ENCODE data around the gene FAM83B. TPM values are rescaled to one million over a fixed set of nuclear protein-coding genes. Genes with fewer than 3 reads are reported as not detected.

The FAM83B gene
- total RNA-seq, 1 donor from 2014 or later = not detected

DNA sequence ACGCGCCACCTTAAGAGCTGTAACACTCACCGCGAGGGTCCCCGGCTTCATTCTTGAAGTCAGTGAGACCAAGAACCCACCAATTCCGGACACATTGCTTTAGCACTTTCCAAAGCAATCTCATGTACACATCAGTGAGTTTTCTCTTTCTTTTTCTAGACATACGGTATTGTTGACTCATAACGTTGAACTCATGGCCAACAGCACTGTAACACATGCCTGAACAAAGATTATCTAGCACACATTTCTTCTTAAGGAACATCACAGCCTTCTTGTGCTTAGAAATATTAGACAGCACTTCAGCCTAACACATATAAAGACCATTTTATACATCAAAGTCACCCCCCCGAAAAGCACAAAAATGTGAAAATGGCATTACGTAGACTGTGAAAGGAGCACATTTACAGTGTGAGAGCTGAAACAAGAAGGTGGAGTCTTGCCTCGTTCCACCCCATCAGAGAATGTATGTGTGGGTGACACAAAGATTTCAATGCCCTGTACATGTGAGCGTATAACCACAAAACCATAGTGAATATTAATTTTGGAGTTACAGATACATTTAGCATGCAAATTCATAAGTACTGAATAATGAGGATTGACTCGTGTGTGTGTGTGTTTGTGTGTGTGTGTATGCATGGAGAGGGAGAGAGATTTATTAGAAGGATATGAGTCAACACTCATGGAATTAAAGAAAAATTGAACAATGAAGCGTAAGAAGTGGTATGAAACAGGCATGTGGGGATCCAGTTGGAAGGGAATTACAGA lies 134.1 kb downstream of the FAM83B start:
- no peaks in the 10 kb centered on the region for H3K36me3 Mint-ChIP-seq (ENCODE audit: low read depth)
- H3K27ac Mint-ChIP-seq = no peak overlapping the region
- H3K9me3 Mint-ChIP-seq = peaks cover 19% of the 10 kb centered on the region
- DNase-seq (ENCODE audit: low spot score) = no peak
- no peaks in the 10 kb centered on the region for H3K27me3 Mint-ChIP-seq (ENCODE audit: insufficient read depth)
- no peaks in the 10 kb centered on the region for H3K4me1 Mint-ChIP-seq (ENCODE audit: low read depth)
- no peak overlapping the region for H3K4me3 Mint-ChIP-seq
- intact Hi-C loops (cut with micrococcal nuclease) = loop anchor here (5.0 kb wide), 1 partner anchor 193 kb away; no protein-coding TSS in a partner anchor

- H3K27me3 Mint-ChIP-seq (ENCODE audit: insufficient read depth) = no peaks in the 10 kb centered on the region
- no peaks in the 10 kb centered on the region for H3K36me3 Mint-ChIP-seq (ENCODE audit: low read depth)
- no peaks in the 10 kb centered on the region for H3K4me1 Mint-ChIP-seq (ENCODE audit: low read depth)
- H3K9me3 Mint-ChIP-seq = peaks cover 25% of the 10 kb centered on the region
- no peak for DNase-seq (ENCODE audit: low spot score)
- no peak overlapping the region for H3K27ac Mint-ChIP-seq
- H3K4me3 Mint-ChIP-seq = no peak overlapping the region
- intact Hi-C loops (cut with micrococcal nuclease) = loop anchor here (5.0 kb wide), 1 partner anchor 194 kb away; no protein-coding TSS in a partner anchor
Measured at GRCh38 chr6:54981276-54981609, 134.7 kb downstream of the FAM83B start.

DNA sequence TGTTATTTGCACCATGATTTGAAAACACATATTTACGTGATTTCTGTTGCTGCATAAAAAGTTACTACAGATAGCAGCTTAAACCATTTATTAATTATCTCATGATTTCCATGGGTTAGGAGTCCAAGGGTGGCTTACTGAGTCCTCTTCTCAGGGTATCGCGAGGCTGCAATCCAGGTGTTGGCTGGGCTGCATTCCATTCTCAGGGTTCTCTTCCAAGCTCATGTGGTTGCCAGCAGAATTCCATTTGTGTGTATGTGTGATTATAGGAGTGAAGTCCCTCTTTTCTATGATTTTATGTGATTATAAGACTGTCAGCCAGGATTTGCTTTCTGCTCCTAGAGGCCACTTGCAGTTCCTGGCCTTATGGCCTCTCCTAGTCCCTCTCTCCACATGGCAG lies 135.1 kb downstream of the FAM83B start:
- H3K27me3 Mint-ChIP-seq (ENCODE audit: insufficient read depth) = no peaks in the 10 kb centered on the region
- DNase-seq (ENCODE audit: low spot score) = no peak
- H3K27ac Mint-ChIP-seq = no peak overlapping the region
- no peak overlapping the region for H3K4me3 Mint-ChIP-seq
- intact Hi-C loops (cut with micrococcal nuclease) = loop anchor here (5.0 kb wide), 1 partner anchor 194 kb away; no protein-coding TSS in a partner anchor
- H3K9me3 Mint-ChIP-seq = peaks cover 29% of the 10 kb centered on the region
- no peaks in the 10 kb centered on the region for H3K4me1 Mint-ChIP-seq (ENCODE audit: low read depth)
- H3K36me3 Mint-ChIP-seq (ENCODE audit: low read depth) = no peaks in the 10 kb centered on the region

DNA sequence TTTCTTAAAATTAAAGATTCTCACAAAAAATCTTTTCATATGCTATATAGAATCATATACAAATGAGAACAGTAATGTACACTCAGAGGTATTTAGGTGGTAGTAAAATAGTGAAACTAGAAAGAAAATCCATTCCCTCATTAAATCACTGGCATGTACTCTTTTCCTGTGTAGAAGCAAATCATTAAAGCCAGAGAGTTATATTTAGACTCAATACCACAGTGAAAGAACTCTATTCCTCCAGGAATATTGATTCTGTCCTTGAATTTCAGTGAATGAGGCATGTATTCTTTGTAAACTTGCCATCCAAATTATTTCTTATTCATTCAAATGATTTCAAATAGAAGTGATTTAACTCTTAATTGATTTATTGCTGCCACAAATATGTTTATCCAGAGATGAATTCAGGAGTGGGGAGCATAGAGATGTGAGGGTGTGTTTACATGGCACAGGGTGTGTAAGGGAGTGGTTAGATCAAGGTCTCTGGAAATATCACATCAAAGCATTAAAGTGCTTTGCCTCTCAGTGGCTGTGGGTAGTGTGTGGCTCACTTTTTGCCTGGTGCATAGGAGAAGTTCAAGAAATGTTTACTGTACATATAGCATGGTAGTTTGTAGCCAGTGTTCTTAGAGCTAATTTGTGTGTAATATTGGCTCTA lies 141.2 kb downstream of the FAM83B start:
- Mint-ChIP-seq H3K4me3 (no peak overlapping the region), H3K4me1 (ENCODE audit: low read depth) (no peaks in the 10 kb centered on the region), H3K27ac (no peak overlapping the region), H3K9me3 (peaks cover 25% of the 10 kb centered on the region), H3K36me3 (ENCODE audit: low read depth) (no peaks in the 10 kb centered on the region), H3K27me3 (ENCODE audit: insufficient read depth) (no peaks in the 10 kb centered on the region)
- no peak for DNase-seq (ENCODE audit: low spot score)
- intact Hi-C loops (cut with micrococcal nuclease) = no loop called here

DNA sequence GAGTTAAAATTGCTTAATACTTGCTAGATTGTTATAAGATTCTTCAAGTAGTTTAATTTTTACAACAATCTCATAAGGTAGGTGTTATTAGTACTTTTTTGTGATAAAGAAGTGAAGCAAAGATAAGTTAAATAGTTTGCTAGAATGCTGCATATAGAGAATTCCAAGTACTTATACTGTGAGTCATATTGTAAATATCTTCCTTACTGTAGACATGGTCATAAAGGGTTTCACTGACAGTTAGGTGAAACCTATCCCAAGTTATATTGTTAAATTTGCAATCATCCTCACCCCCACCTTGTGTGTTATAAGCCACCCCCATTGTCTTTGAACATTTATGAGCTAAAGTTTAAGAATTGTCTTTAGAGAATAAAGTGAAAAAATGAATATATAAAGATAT lies 142.0 kb downstream of the FAM83B start:
- Mint-ChIP-seq H3K9me3 (peaks cover 25% of the 10 kb centered on the region), H3K27me3 (ENCODE audit: insufficient read depth) (no peaks in the 10 kb centered on the region), H3K27ac (no peak overlapping the region), H3K36me3 (ENCODE audit: low read depth) (no peaks in the 10 kb centered on the region), H3K4me3 (no peak overlapping the region), H3K4me1 (ENCODE audit: low read depth) (no peaks in the 10 kb centered on the region)
- no peak for DNase-seq (ENCODE audit: low spot score)
- intact Hi-C loops (cut with micrococcal nuclease) = no loop called here

GRCh38 chr6:54990001-54990400 lies 143.4 kb downstream of the FAM83B start:
- no peak for DNase-seq (ENCODE audit: low spot score)
- Mint-ChIP-seq H3K27me3 (ENCODE audit: insufficient read depth) (no peaks in the 10 kb centered on the region), H3K4me1 (ENCODE audit: low read depth) (no peaks in the 10 kb centered on the region), H3K27ac (no peak overlapping the region), H3K36me3 (ENCODE audit: low read depth) (no peaks in the 10 kb centered on the region), H3K4me3 (no peak overlapping the region), H3K9me3 (peaks cover 17% of the 10 kb centered on the region)
- intact Hi-C loops (cut with micrococcal nuclease) = no loop called here

Measured in activated T-helper 1 cell treated with anti-CD3 and anti-CD28 coated beads, Interleukin-12 subunit alpha, Interleukin-12 subunit beta, Interleukin-2, Interleukin-4 antibody, amounts not matched to agents 30 ng/mL and 10 ng/mL and 1 ng/mL, durations not matched to agents 14 hours and 24 hours and 36 hours (primary cell).